Spleen (tissue), 7 donors: ENCODE results near the gene APOL5.

ENCODE experiments used
- POLR2A ChIP-seq, 3 donors: fragments of 450-650 bp; IDR thresholded peaks; one replicate each; pipeline ENCODE4 v1.5.1; 2017; ENCODE audit warnings: antibody characterized with exemption in 3 of 3, mild to moderate bottlenecking in 1 of 3
- POLR2AphosphoS5 ChIP-seq, 3 donors: sonication (generic); formaldehyde crosslinking; IDR thresholded peaks; one replicate each; pipeline ENCODE4 v1.5.1; 2017; ENCODE audit warnings: antibody characterized with exemption in 3 of 3
- TF ChIP-seq, protein P1 (sequence below), 11 experiments: fragments of 200-600 bp in 7 of 11; fragments of 450-650 bp in 4 of 11; sonication (generic) in 4 of 11; IDR thresholded peaks in 8 of 11; conservative IDR thresholded peaks in 3 of 11; 1 replicate in 7 of 11; 2 replicates in 4 of 11; pipeline versions ENCODE4 v1.4.0 to v1.8.0; 2016 to 2021; ENCODE audit warnings: antibody characterized with exemption in 11 of 11, inconsistent platforms in 4 of 11, mild to moderate bottlenecking in 1 of 11
- donor health status: DM: no; HTN: no; CAD: no; lungs with moderate emphysema.
- donor health status: DM: no; HTN: no; CAD: no.
- donor health status: DM: no; HTN: no; CAD: no.

DNA sequence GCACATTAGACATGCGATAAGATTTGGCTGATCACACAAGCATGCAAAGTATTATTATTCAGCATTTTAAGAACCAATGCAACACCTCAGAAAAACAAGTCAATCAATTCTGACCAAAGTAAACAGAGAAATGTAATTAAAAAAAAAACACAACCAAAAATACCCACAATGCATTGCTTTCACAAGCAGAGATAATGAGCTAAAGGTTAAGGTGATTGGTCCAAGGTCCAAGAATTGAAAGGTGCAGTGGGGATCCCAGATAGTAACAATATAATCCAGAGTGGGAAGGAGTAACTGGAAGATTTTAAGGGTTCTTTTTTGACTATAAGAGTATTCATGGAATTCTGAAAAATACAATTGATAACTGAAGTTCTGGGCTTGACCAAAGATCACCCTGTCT, 39.0 kb downstream of the APOL5 start:
- TF ChIP-seq POLR2A (IDR thresholded peaks at IDR 0.05) (no peak), POLR2AphosphoS5 (IDR thresholded peaks at IDR 0.05) (no peak)
- TF ChIP-seq, protein P1, sequence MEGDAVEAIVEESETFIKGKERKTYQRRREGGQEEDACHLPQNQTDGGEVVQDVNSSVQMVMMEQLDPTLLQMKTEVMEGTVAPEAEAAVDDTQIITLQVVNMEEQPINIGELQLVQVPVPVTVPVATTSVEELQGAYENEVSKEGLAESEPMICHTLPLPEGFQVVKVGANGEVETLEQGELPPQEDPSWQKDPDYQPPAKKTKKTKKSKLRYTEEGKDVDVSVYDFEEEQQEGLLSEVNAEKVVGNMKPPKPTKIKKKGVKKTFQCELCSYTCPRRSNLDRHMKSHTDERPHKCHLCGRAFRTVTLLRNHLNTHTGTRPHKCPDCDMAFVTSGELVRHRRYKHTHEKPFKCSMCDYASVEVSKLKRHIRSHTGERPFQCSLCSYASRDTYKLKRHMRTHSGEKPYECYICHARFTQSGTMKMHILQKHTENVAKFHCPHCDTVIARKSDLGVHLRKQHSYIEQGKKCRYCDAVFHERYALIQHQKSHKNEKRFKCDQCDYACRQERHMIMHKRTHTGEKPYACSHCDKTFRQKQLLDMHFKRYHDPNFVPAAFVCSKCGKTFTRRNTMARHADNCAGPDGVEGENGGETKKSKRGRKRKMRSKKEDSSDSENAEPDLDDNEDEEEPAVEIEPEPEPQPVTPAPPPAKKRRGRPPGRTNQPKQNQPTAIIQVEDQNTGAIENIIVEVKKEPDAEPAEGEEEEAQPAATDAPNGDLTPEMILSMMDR (IDR thresholded peaks at IDR 0.05 in 8 of 11, conservative IDR thresholded peaks at IDR 0.05 in 3 of 11) = no peak
